GM11168 (cell line): Measurements from ENCODE around the gene MSRB3.

Experiments used
- in situ Hi-C: fragments of 300-500 bp; cut with MboI; formaldehyde crosslinking; loops from one replicate; pipeline ENCODE4 v1.12.0; 2022; ENCODE audit warnings: low sequenced_read_pairs; ENCODE audit not compliant: unreplicated experiment

The MSRB3 gene

GRCh38 chr12:65367396-65367795, 88.9 kb downstream of the MSRB3 start:
- in situ Hi-C loops = no loop called here

GRCh38 chr12:65368055-65368454, 89.6 kb downstream of the MSRB3 start:
- in situ Hi-C loops = no loop called here

GRCh38 chr12:65372574-65372973, 94.1 kb downstream of the MSRB3 start:
- in situ Hi-C loops = no loop called here

- in situ Hi-C loops = no loop called here
Observed at GRCh38 chr12:65384240-65384639, 105.8 kb downstream of the MSRB3 start.

- in situ Hi-C loops = no loop called here
Observed at GRCh38 chr12:65387396-65387795, 108.9 kb downstream of the MSRB3 start.

- in situ Hi-C loops = no loop called here
Observed at GRCh38 chr12:65389436-65389835, 111.0 kb downstream of the MSRB3 start.

GRCh38 chr12:65391711-65392110, 113.2 kb downstream of the MSRB3 start:
- in situ Hi-C loops = no loop called here

GRCh38 chr12:65392491-65392890, 114.0 kb downstream of the MSRB3 start:
- in situ Hi-C loops = no loop called here

GRCh38 chr12:65403188-65403587, 124.7 kb downstream of the MSRB3 start:
- in situ Hi-C loops = no loop called here

- in situ Hi-C loops = no loop called here
Observed at GRCh38 chr12:65407388-65408149, 129.1 kb downstream of the MSRB3 start.

GRCh38 chr12:65408441-65408840, 130.0 kb downstream of the MSRB3 start:
- in situ Hi-C loops = no loop called here

- in situ Hi-C loops = no loop called here
Observed at GRCh38 chr12:65409726-65410125, 131.2 kb downstream of the MSRB3 start.

- in situ Hi-C loops = no loop called here
Observed at GRCh38 chr12:65411171-65411570, 132.7 kb downstream of the MSRB3 start.

GRCh38 chr12:65414526-65414925, 136.0 kb downstream of the MSRB3 start:
- in situ Hi-C loops = no loop called here

- in situ Hi-C loops = no loop called here
Observed at GRCh38 chr12:65415826-65416225, 137.3 kb downstream of the MSRB3 start.

GRCh38 chr12:65419284-65420072, 141.0 kb downstream of the MSRB3 start:
- in situ Hi-C loops = no loop called here

- in situ Hi-C loops = no loop called here
Observed at GRCh38 chr12:65420941-65421340, 142.5 kb downstream of the MSRB3 start.

- in situ Hi-C loops = no loop called here
Observed at GRCh38 chr12:65427646-65428045, 149.2 kb downstream of the MSRB3 start.

GRCh38 chr12:65430006-65430405, 151.5 kb downstream of the MSRB3 start:
- in situ Hi-C loops = no loop called here

GRCh38 chr12:65430571-65431306, 152.3 kb downstream of the MSRB3 start:
- in situ Hi-C loops = no loop called here

- in situ Hi-C loops = no loop called here
Observed at GRCh38 chr12:65432114-65432513, 153.6 kb downstream of the MSRB3 start.
